GM10266 (cell line): ENCODE results near the gene ZNF318.
"Not testable (repeated sequence)": the region's sequence is repeated elsewhere in the genome, so short reads cannot be mapped to it uniquely, and the experiment has no call there.

Source experiments
- DNase-seq: peaks from one replicate; pipeline ENCODE4 v3.0.0; 2012; ENCODE audit errors: extremely low spot score
- CTCF ChIP-seq: IDR thresholded peaks from 2 replicates; pipeline ENCODE4 v1.5.1; 2012; ENCODE audit warnings: mild to moderate bottlenecking, low read depth; ENCODE audit not compliant: control insufficient read depth, insufficient read depth; ENCODE audit errors: missing control alignments

ZNF318 gene

GRCh38 chr6:43393602-43394001, 24.2 kb upstream of the ZNF318 start:
- TF ChIP-seq CTCF, result no peak
- DNase-seq, result no peak

DNA sequence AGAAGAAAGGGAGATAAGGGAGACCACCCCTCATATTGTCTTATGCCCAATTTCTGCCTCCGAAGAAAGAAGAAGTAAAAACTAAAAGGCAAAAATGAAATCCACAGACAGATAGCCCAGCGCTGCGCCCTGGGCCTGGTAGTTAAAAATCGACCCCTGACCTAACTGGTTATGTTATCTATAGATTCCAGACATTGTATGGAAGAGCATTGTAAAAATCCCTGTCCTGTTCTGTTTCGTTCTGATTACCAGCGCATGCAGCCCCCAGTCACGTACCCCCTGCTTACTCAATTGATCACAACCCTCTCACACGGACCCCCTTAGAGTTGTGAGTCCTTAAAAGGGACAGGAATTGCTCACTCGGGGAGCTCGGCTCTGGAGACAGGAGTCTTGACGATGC, 23.7 kb upstream of the ZNF318 start:
- not testable (repeated sequence) for DNase-seq

GRCh38 chr6:43391440-43392031, 22.1 kb upstream of the ZNF318 start:
- TF ChIP-seq CTCF, result no peak
- no peak for DNase-seq

DNA sequence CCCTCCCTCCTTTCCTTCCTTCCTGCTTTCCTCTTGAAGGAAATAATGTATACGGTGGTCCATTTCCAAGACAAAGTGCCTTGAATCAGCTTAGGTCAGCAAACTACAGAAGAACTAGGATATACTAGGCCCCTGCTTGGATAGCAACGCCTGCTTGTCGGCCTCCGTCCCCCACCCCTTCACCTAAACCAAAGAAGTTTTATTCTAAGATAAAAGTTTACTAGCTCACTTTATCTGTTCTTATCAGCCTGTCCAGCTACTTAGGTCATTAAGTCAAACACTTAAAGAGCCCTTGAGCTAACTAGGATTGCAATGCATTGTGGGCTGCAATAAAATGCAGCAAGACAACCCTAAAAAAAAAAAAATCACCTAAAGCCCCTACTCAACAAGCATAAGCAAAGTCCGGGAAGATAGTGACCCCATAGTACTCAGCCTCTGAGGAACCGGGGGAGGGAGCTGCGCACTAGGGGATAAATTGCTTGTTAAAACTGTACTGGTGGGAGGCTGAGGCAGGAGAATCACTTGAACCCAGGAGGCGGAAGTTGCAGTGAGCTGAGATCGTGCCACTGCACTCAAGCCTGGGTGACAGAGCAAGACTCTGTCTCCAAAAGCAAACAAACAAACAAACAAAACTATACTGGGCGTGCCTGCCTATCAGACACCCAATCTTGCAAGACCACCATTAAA, 21.4 kb upstream of the ZNF318 start:
- DNase-seq, result not testable (repeated sequence)

- TF ChIP-seq CTCF, result no peak
- DNase-seq, result no peak
These were observed 20.4 kb upstream of the ZNF318 start for GRCh38 chr6:43389730-43390295.

DNA sequence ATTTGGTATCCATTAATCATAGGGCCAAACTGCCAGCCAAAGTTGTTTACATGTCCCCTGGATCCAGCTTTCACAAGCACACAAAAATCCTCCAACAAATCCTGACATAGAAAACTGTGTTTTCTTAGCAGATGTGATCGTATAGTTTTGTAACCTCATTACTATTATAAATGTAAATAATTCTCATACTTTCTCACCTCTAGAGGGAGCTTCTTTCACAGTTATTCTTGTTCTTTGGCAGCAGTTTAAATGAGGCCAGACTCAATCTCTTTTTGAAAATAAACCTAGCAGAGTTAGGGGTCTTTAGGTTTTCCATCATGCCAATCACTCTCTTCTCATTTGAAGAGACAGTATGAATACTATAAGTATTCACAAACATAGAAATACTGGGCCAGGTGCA, 17.0 kb upstream of the ZNF318 start:
- no peak for DNase-seq
- TF ChIP-seq CTCF, result no peak

GRCh38 chr6:43383021-43383667, 13.7 kb upstream of the ZNF318 start:
- TF ChIP-seq CTCF, result no peak
- DNase-seq, result no peak

GRCh38 chr6:43380858-43381257, 11.4 kb upstream of the ZNF318 start:
- not testable (repeated sequence) for DNase-seq
